Posterior vena cava (tissue), 2 donors: Measurements from ENCODE around the gene SAFB. TPM values are rescaled to one million over a fixed set of nuclear protein-coding genes. Genes with fewer than 3 reads are reported as not detected.
"Not testable (repeated sequence)": the region's sequence is repeated elsewhere in the genome, so short reads cannot be mapped to it uniquely, and the experiment has no call there.

Source experiments
- DNase-seq: peaks from one replicate; pipeline ENCODE4 v3.0.0-alpha.2; 2020; ENCODE audit warnings: low spot score
- intact Hi-C, 2 donors: fragments of 100-400 bp; cut with DNase I; formaldehyde crosslinking; loops; one replicate each; pipeline versions ENCODE4 v1.14.1 to v1.14.2; 2022 to 2023
- total RNA-seq, 2 donors: library from RNA; stranded (reverse); fragmentation: NEBNext Ultra II Directional; extraction: Animal tissue kit (Norgen Biotek cat#: 25700); gene quantifications; one replicate each; pipeline ENCODE4 v1.2.1, GENCODE V29; 2021
- donor health status: DM: yes; HTN: yes; CAD: no.
- donor health status: DM: yes; HTN: yes; CAD: no.

Gene SAFB
- total RNA-seq, 2 donors from 2014 or later: 49.4 to 50.5 TPM

DNA sequence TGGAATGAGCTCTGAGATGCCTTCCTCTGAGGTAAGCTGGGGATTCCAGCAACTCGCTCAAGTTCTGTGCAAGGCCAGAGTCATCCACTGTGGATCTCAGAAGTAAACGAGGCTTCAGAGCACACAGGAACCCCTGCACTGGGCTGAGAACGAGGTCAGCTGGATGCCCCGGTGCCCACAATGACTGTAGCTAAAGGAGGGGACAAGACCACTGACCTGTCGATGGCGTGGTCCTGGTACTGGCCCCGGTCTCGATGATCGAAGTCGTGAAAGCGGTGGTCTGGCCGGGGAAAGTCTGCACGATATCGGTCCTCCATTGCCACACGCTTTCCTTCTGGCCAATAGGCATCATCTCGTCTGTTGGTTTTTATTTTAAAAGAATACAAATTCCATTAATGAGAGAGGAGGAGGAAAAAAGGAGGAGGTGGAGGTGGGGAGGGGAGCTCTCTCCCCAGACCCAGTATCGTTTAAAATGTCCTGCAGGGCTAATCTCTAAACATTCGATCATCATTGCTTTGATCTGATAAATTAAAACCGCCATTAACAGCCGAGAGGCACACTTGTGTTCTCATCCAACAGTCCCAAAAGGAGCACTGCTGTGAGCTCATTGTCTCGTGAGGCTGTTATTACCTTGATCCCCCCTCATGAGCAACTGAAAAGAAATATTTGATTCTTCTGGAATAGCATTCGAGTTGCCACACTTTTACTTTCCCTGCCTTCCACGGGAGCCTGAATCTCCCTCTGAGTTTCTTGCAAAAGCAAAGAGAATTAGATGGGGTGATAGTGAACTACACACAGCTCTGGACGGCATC lies 30.1 kb upstream of the SAFB start:
- peak; percentile 28 for DNase-seq
- intact Hi-C loops: no loop called here

GRCh38 chr19:5593343-5594255 lies 29.3 kb upstream of the SAFB start:
- peak; percentile 78 for DNase-seq
- intact Hi-C loops: no loop called here

DNA sequence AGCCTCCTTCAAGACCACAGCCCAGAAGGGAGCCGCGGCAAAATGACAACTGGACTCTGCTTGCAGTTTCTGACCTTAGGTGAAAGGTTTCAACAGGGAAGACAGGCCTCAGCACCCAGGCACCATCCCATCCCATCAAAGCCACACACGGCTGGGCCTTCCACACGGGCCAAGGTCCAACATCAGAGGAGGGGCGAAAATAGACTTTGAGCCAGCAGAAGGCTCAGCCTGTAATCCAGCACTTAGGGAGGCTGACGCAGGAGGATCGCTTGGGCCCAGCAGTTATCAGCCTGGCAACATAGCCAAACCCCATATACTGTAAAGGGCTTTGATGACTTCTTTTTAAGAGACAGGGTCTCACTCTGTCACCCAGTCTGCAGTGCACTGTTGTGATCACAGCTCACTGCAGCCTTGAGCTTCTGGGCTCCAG lies 28.3 kb upstream of the SAFB start:
- intact Hi-C loops: no loop called here
- peak; percentile 43 for DNase-seq

- intact Hi-C loops: no loop called here
- DNase-seq: peak; percentile 65
Measured at GRCh38 chr19:5595129-5595528, 27.8 kb upstream of the SAFB start.

DNA sequence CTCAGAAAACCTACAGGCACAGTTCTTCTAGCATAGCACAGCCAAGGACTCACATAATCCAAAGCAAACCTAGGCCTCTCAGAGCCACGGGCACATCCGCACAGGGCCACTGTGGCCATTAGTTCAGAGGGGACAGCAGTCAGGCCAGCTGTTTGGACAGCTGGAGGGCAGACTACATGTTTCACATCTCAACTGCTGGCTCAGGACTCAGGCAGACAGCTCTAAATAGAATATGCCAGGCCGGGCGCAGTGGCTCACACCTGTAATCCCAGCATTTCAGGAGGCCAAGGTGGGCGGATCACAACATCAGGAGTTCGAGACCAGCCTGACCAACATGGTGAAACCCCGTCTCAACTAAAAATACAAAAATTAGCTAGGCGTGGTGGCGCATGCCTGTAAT lies 27.1 kb upstream of the SAFB start:
- peak; percentile 74 for DNase-seq
- intact Hi-C loops: no loop called here

DNA sequence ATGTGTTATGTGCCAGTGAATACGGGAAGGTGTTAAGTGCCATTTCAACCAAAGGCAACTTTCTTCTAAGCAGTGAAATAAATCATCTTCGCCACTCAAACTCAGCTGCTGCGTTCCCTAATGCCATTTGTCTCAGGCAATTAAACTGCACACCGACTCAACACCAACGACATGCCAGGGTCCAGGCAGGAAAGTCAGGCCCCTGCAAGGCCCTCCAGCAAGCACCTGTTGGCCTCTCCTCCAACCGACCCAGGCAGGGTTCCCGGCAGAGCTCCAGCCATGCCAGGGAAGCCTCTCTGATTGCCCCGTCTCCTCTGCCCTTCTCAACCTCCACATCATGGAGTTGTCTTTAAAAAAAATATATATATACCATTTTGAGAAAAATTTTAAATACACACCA lies 22.1 kb upstream of the SAFB start:
- intact Hi-C loops: no loop called here
- peak; percentile 24 for DNase-seq

DNA sequence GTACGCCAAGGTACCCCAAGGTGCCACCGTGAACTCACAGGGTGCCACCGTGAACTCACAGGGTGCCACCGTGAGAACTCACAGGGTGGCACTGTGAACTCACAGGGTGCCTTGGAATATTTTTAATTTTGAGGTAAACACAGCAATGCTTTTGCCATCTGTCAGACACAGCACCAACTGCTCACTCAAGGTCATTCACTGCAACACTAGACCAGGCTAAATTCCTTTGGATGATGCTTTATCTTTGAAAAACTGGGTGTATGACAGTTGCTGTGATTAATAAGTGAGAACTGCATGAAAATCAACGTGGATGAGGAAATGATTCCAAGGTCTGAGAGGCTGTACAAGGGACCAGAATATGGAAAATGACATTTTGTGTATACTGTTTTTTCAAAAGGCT lies 19.3 kb upstream of the SAFB start:
- intact Hi-C loops: no loop called here
- DNase-seq: peak; percentile 12

GRCh38 chr19:5605362-5605761 lies 17.5 kb upstream of the SAFB start:
- no peak for DNase-seq
- intact Hi-C loops: no loop called here

- DNase-seq: no peak
Measured at GRCh38 chr19:5607318-5608275, 15.3 kb upstream of the SAFB start.

GRCh38 chr19:5608291-5608690 lies 14.6 kb upstream of the SAFB start:
- no peak for DNase-seq
- intact Hi-C loops: no loop called here

More at GRCh38 chr19:5607318-5608275, 15.3 kb upstream of the SAFB start:
- intact Hi-C loops: no loop called here

- intact Hi-C loops, DNase-seq: not testable (repeated sequence)
Measured at GRCh38 chr19:5608766-5609165, 14.1 kb upstream of the SAFB start.

DNA sequence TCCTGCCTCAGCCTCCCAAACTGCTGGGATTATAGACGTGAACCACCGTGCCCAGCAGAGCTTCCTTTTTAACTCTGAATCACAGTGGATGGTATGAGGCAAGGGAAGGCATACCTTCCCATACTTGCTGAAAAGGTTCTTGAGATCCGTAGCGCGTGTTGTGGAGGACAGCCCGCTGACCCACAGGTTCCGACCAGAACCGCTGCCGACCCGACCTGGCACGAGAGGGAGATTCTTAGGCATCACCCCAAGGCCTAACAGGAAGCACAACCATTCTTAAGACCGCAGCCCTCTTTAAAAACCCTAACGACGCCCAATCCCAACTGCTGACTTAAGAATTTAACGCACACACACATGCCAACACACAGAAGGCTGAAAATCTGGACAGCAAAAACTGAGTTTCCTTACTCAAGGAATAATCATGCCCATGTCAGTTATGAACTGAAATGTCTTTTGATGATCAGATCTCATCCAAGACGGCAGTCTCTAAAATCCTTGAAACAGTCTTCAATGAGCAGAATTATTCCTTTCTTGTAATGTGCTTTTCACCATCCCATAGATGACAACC lies 12.9 kb upstream of the SAFB start:
- intact Hi-C loops: no loop called here
- no peak for DNase-seq

- no peak for DNase-seq
- intact Hi-C loops: no loop called here
Measured at GRCh38 chr19:5612891-5613865, 9.7 kb upstream of the SAFB start.

DNA sequence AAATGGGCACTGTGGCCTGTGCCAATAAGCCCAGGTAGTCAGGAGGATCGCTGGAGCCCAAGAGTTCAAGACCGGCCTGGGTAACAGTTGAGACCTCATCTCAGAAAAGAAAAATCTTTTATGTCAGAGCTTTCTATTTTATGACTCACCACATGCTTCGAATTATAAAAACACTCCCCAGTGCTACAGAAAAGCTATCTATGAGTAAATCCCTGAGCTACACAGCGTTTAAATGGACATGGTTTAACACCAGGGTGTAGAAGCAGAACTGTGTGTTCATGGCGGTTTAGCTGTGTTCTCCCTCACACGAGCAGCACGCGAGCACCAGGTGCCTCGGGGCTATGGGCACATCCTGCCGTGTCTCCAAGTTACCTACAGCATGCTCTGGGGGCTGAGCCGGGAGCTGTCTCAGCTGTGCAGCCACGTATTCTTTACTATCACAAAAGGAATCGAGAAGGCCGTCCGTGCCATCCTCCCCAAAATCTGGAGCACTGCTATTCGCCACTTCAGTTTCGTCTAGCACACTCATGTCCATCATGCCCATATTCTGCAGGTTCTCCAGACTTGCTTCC lies 7.0 kb upstream of the SAFB start:
- DNase-seq: no peak
- intact Hi-C loops: no loop called here

GRCh38 chr19:5617080-5617479 lies 5.8 kb upstream of the SAFB start:
- DNase-seq: no peak
- intact Hi-C loops: no loop called here

- intact Hi-C loops: no loop called here
- DNase-seq: no peak
Measured at GRCh38 chr19:5618591-5618990, 4.3 kb upstream of the SAFB start.

- no peak for DNase-seq
- intact Hi-C loops: no loop called here
Measured at GRCh38 chr19:5619946-5620345, 2.9 kb upstream of the SAFB start.
